Right lobe of liver (tissue), 6 donors: ENCODE data around the gene MAP3K4. TPM values are rescaled to one million over a fixed set of nuclear protein-coding genes. Genes with fewer than 3 reads are reported as not detected.

ENCODE experiments used
- ATAC-seq, 4 donors: fragments of 200-7000 bp; cut with Tn5 transposase; one replicate each; pipeline ENCODE4 v1.9.1; 2020; ENCODE audit warnings: mild to moderate bottlenecking in 4 of 4, moderate library complexity in 4 of 4
- DNase-seq, 3 donors: peaks; one replicate each; pipeline ENCODE4 v3.0.0-alpha.2; 2020
- H3K27ac ChIP-seq, 3 donors: fragments of 200-600 bp; one replicate each; pipeline ENCODE4 v1.8.0; 2022
- H3K27me3 ChIP-seq, 2 donors: fragments of 200-600 bp; one replicate each; pipeline ENCODE4 v1.8.0; 2022
- H3K36me3 ChIP-seq, 4 donors: fragments of 200-600 bp; sonication (generic) in 1 of 4; one replicate each; pipeline versions ENCODE4 v1.5.1 to v1.8.0; 2017 to 2022; ENCODE audit warnings: control low read depth in 1 of 4
- H3K4me1 ChIP-seq, 4 donors: fragments of 200-600 bp; sonication (generic) in 1 of 4; one replicate each; pipeline versions ENCODE4 v1.5.1 to v1.8.0; 2017 to 2022; ENCODE audit warnings: control low read depth in 1 of 4
- H3K4me3 ChIP-seq, 3 donors: fragments of 200-600 bp; one replicate each; pipeline ENCODE4 v1.8.0; 2022
- H3K9me3 ChIP-seq, 4 donors: fragments of 200-600 bp; sonication (generic) in 1 of 4; one replicate each; pipeline versions ENCODE4 v1.5.1 to v1.8.0; 2017 to 2022; ENCODE audit warnings: control low read depth in 1 of 4
- CTCF ChIP-seq, 4 donors: fragments of 200-600 bp in 3 of 4; fragments of 450-650 bp in 1 of 4; IDR thresholded peaks; one replicate each; pipeline versions ENCODE4 v1.5.1 to v1.8.0; 2016 to 2022; ENCODE audit warnings: antibody characterized with exemption in 4 of 4, mild to moderate bottlenecking in 2 of 4
- POLR2A ChIP-seq: fragments of 450-650 bp; IDR thresholded peaks from one replicate; pipeline ENCODE4 v1.6.1; 2017; ENCODE audit warnings: antibody characterized with exemption, mild to moderate bottlenecking
- WGBS: methylation state at CpG from one replicate; pipeline ENCODE4 v1.1.6; 2018; ENCODE audit warnings: low coverage, low lambda C conversion rate; ENCODE audit not compliant: insufficient coverage; ENCODE audit errors: missing lambda C conversion rate; 5-methylcytosine and 5-hydroxymethylcytosine counted together
- intact Hi-C, 2 donors: fragments of 100-400 bp; cut with DNase I; formaldehyde crosslinking; loops; one replicate each; pipeline versions ENCODE4 v1.11.2 to v1.14.1; 2022
- total RNA-seq, 6 experiments: library from RNA; depleted of rRNA in 2 of 6; stranded (reverse); fragments of >200 nt in 2 of 6; fragmentation: NEBNext Ultra II Directional in 3 of 6; extraction: Animal tissue kit (Norgen Biotek cat#: 25700) in 3 of 6; gene quantifications; one replicate each; pipeline versions ENCODE4 v1.1.0 to v1.2.4, GENCODE V29; 2016 to 2023
- donor health status: DM: no; HTN: yes; CAD: no.
- donor health status: DM: no; HTN: no; CAD: no.
- donor health status: DM: no; HTN: no; CAD: no.
- donor health status: DM: no; HTN: yes; CAD: no.
- donor health status: DM: no; HTN: yes; CAD: no.

The MAP3K4 gene
- total RNA-seq, 6 experiments from 2014 or later = 9.4 to 20.5 (median 13.1) TPM

GRCh38 chr6:161095916-161096315 is 104.3 kb downstream of the MAP3K4 start:
- no peak overlapping the region for H3K4me3 ChIP-seq
- H3K9me3 ChIP-seq = no peaks in the 10 kb centered on the region
- H3K27ac ChIP-seq = no peak overlapping the region
- H3K27me3 ChIP-seq = no peaks in the 10 kb centered on the region
- DNase-seq (no peak), ATAC-seq (no peak)
- intact Hi-C loops = no loop called here
- H3K36me3 ChIP-seq = peaks cover 0 to 47% (median 14%) of the 10 kb centered on the region in 4 donors
- H3K4me1 ChIP-seq = no peaks in the 10 kb centered on the region
- no peak for TF ChIP-seq CTCF (IDR thresholded peaks at IDR 0.05)
- TF ChIP-seq POLR2A = no peak

- no peaks in the 10 kb centered on the region for H3K27me3 ChIP-seq
- ATAC-seq (peak in 2 of 4 donors; percentile 30 to 47), DNase-seq (no peak)
- H3K36me3 ChIP-seq = peaks cover 0 to 27% (median 6%) of the 10 kb centered on the region in 4 donors
- intact Hi-C loops = no loop called here
- 91% methylated on average over 7 of the region's 8 CpGs for WGBS
- H3K9me3 ChIP-seq = no peaks in the 10 kb centered on the region
- H3K4me1 ChIP-seq = no peaks in the 10 kb centered on the region
- no peak overlapping the region for H3K27ac ChIP-seq
- no peak overlapping the region for H3K4me3 ChIP-seq
- TF ChIP-seq CTCF (IDR thresholded peaks at IDR 0.05) = no peak
- no peak for TF ChIP-seq POLR2A
Measured at GRCh38 chr6:161100072-161100471, 108.5 kb downstream of the MAP3K4 start.

- ATAC-seq (peak in 1 of 4 donors; percentile 18), DNase-seq (no peak)
- WGBS = 98% methylated on average over 5 of the region's 7 CpGs
- TF ChIP-seq POLR2A (no peak), CTCF (IDR thresholded peaks at IDR 0.05) (peak in 2 of 4 donors; percentile 17 to 20)
- H3K4me1 ChIP-seq = no peaks in the 10 kb centered on the region
- no peak overlapping the region for H3K27ac ChIP-seq
- H3K4me3 ChIP-seq = no peak overlapping the region
- peaks cover 0 to 29% (median 11%) of the 10 kb centered on the region in 4 donors for H3K36me3 ChIP-seq
- no peaks in the 10 kb centered on the region for H3K9me3 ChIP-seq
- H3K27me3 ChIP-seq = no peaks in the 10 kb centered on the region
- intact Hi-C loops = no loop called here
Measured at GRCh38 chr6:161101517-161101916, 109.9 kb downstream of the MAP3K4 start.

- no peaks in the 10 kb centered on the region for H3K27me3 ChIP-seq
- no peak for TF ChIP-seq CTCF (IDR thresholded peaks at IDR 0.05)
- no peak for TF ChIP-seq POLR2A
- H3K36me3 ChIP-seq = peaks cover 0 to 35% (median 17%) of the 10 kb centered on the region in 4 donors
- H3K9me3 ChIP-seq = no peaks in the 10 kb centered on the region
- WGBS = 90% methylated on average over 4 of the region's 4 CpGs
- intact Hi-C loops = no loop called here
- H3K4me1 ChIP-seq = no peaks in the 10 kb centered on the region
- no peak overlapping the region for H3K4me3 ChIP-seq
- ATAC-seq = no peak
- H3K27ac ChIP-seq = no peak overlapping the region
- no peak for DNase-seq
Measured at GRCh38 chr6:161103475-161103874, 111.9 kb downstream of the MAP3K4 start.

GRCh38 chr6:161104966-161105365 is 113.4 kb downstream of the MAP3K4 start:
- H3K4me3 ChIP-seq = no peak overlapping the region
- H3K4me1 ChIP-seq = no peaks in the 10 kb centered on the region
- H3K27ac ChIP-seq = no peak overlapping the region
- intact Hi-C loops = no loop called here
- H3K36me3 ChIP-seq = peaks cover 0 to 48% (median 20%) of the 10 kb centered on the region in 4 donors
- ATAC-seq (no peak), DNase-seq (no peak)
- no peaks in the 10 kb centered on the region for H3K27me3 ChIP-seq
- TF ChIP-seq CTCF (IDR thresholded peaks at IDR 0.05) (no peak), POLR2A (no peak)
- no peaks in the 10 kb centered on the region for H3K9me3 ChIP-seq
